Neural progenitor cell (in vitro differentiated cells): Measurements from ENCODE around the gene SLAMF9. TPM values are rescaled to one million over a fixed set of nuclear protein-coding genes. Genes with fewer than 3 reads are reported as not detected.

Source experiments
- DNase-seq: peaks from one replicate; pipeline ENCODE4 v3.0.0-alpha.2; 2016; ENCODE audit warnings: low spot score
- H2AFZ ChIP-seq: fragments of 200-600 bp; sonication (generic); replicated peaks from 2 replicates; pipeline ENCODE4 v1.6.1; 2016; ENCODE audit warnings: antibody characterized with exemption
- H3F3A ChIP-seq: fragments of 200-600 bp; sonication (generic); 2 replicates; pipeline ENCODE4 v1.6.1; 2016; ENCODE audit warnings: antibody characterized with exemption, low read depth
- H3K27ac ChIP-seq: fragments of 200-600 bp; sonication (generic); 2 replicates; pipeline ENCODE4 v1.5.1; 2016; ENCODE audit warnings: mild to moderate bottlenecking
- H3K27me3 ChIP-seq: fragments of 200-600 bp; sonication (generic); 2 replicates; pipeline ENCODE4 v1.6.1; 2016; ENCODE audit warnings: mild to moderate bottlenecking, moderate library complexity
- H3K36me3 ChIP-seq: fragments of 200-600 bp; sonication (generic); 2 replicates; pipeline ENCODE4 v1.5.1; 2016
- H3K4me1 ChIP-seq: fragments of 200-600 bp; sonication (generic); 2 replicates; pipeline ENCODE4 v1.6.1; 2016; ENCODE audit warnings: mixed run types
- H3K4me2 ChIP-seq: fragments of 200-600 bp; sonication (generic); 2 replicates; pipeline ENCODE4 v1.6.1; 2016
- H3K4me3 ChIP-seq: fragments of 200-600 bp; sonication (generic); 2 replicates; pipeline ENCODE4 v1.5.1; 2016
- H3K79me2 ChIP-seq: fragments of 200-600 bp; sonication (generic); 2 replicates; pipeline ENCODE4 v1.6.1; 2016; ENCODE audit warnings: low read depth
- H3K9ac ChIP-seq: fragments of 200-600 bp; sonication (generic); 2 replicates; pipeline ENCODE4 v1.6.1; 2016
- H3K9me3 ChIP-seq: fragments of 200-600 bp; sonication (generic); 2 replicates; pipeline ENCODE4 v1.5.1; 2016; ENCODE audit warnings: low read depth
- H4K20me1 ChIP-seq: fragments of 200-600 bp; sonication (generic); 2 replicates; pipeline ENCODE4 v1.6.1; 2016; ENCODE audit warnings: low read depth
- H3K27ac Mint-ChIP-seq: 3 replicates; pipeline ENCODE4 v1.8.0; 2021; ENCODE audit warnings: mixed read lengths
- H3K27me3 Mint-ChIP-seq: 2 replicates; pipeline ENCODE4 v1.8.0; 2022; ENCODE audit warnings: low read depth, mild to moderate bottlenecking, inconsistent platforms, moderate library complexity, mixed read lengths; ENCODE audit not compliant: insufficient read depth
- H3K36me3 Mint-ChIP-seq: 3 replicates; pipeline ENCODE4 v1.8.0; 2021; ENCODE audit warnings: mixed read lengths
- H3K4me1 Mint-ChIP-seq: 3 replicates; pipeline ENCODE4 v1.8.0; 2021; ENCODE audit warnings: mixed read lengths
- H3K4me3 Mint-ChIP-seq: 3 replicates; pipeline ENCODE4 v1.8.0; 2021; ENCODE audit warnings: mild to moderate bottlenecking, moderate library complexity, mixed read lengths
- H3K9me3 Mint-ChIP-seq: 3 replicates; pipeline ENCODE4 v1.8.0; 2020; ENCODE audit warnings: mixed read lengths
- EZH2 ChIP-seq: fragments of 200-600 bp; sonication (generic); IDR thresholded peaks from 2 replicates; pipeline ENCODE4 v1.6.1; 2017; ENCODE audit warnings: antibody characterized with exemption, mild to moderate bottlenecking, moderate library complexity
- EZH2phosphoT487 ChIP-seq: fragments of 200-600 bp; sonication (generic); IDR thresholded peaks from 2 replicates; pipeline ENCODE4 v1.6.1; 2017; ENCODE audit warnings: antibody characterized with exemption
- total RNA-seq: library from RNA; depleted of rRNA; stranded (reverse); fragments of >200 nt; gene quantifications from 2 replicates; pipeline ENCODE4 v1.2.3, GENCODE V29; 2015; ENCODE audit warnings: low replicate concordance
- TF ChIP-seq, protein P1 (sequence below): fragments of 200-600 bp; sonication (generic); IDR thresholded peaks from 2 replicates; pipeline ENCODE4 v1.5.1; 2017; ENCODE audit warnings: antibody characterized with exemption, mild to moderate bottlenecking

The SLAMF9 gene
- total RNA-seq, 1 donor from 2014 or later: not detected

- no peak for DNase-seq
- Histone ChIP-seq H3K79me2 (no peaks in the 10 kb centered on the region), H3K4me2 (no peak overlapping the region), H3K27ac (no peak overlapping the region), H3K27me3 (no peaks in the 10 kb centered on the region), H3K36me3 (no peaks in the 10 kb centered on the region), H4K20me1 (peaks cover 12% of the 10 kb centered on the region), H3K9me3 (no peaks in the 10 kb centered on the region), H3K9ac (no peak overlapping the region), H3K4me1 (peaks cover 19% of the 10 kb centered on the region), H3F3A (no peaks in the 10 kb centered on the region), H2AFZ (no peak overlapping the region), H3K4me3 (no peak overlapping the region)
- Mint-ChIP-seq H3K36me3 (peaks cover 20% of the 10 kb centered on the region), H3K27me3 (peaks cover 2% of the 10 kb centered on the region), H3K9me3 (no peaks in the 10 kb centered on the region), H3K4me1 (peaks cover 23% of the 10 kb centered on the region), H3K27ac (no peak overlapping the region), H3K4me3 (no peak overlapping the region)
- no peak for TF ChIP-seq EZH2phosphoT487
- no peak for TF ChIP-seq EZH2
- TF ChIP-seq, protein P1, sequence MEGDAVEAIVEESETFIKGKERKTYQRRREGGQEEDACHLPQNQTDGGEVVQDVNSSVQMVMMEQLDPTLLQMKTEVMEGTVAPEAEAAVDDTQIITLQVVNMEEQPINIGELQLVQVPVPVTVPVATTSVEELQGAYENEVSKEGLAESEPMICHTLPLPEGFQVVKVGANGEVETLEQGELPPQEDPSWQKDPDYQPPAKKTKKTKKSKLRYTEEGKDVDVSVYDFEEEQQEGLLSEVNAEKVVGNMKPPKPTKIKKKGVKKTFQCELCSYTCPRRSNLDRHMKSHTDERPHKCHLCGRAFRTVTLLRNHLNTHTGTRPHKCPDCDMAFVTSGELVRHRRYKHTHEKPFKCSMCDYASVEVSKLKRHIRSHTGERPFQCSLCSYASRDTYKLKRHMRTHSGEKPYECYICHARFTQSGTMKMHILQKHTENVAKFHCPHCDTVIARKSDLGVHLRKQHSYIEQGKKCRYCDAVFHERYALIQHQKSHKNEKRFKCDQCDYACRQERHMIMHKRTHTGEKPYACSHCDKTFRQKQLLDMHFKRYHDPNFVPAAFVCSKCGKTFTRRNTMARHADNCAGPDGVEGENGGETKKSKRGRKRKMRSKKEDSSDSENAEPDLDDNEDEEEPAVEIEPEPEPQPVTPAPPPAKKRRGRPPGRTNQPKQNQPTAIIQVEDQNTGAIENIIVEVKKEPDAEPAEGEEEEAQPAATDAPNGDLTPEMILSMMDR: no peak
Measured at GRCh38 chr1:159933347-159933746, 20.7 kb downstream of the SLAMF9 start.

GRCh38 chr1:159932296-159933285 is 21.4 kb downstream of the SLAMF9 start:
- DNase-seq: no peak
- no peak overlapping the region for H3K27ac Mint-ChIP-seq

GRCh38 chr1:159931795-159932173 is 22.3 kb downstream of the SLAMF9 start:
- no peaks in the 10 kb centered on the region for H3K9me3 ChIP-seq
- H3K4me1 Mint-ChIP-seq: peaks cover 7% of the 10 kb centered on the region
- H3K9me3 Mint-ChIP-seq: no peaks in the 10 kb centered on the region
- peaks cover 12% of the 10 kb centered on the region for H4K20me1 ChIP-seq
- no peaks in the 10 kb centered on the region for H3K27me3 ChIP-seq
- H3K4me2 ChIP-seq: no peak overlapping the region
- H3K4me3 ChIP-seq: no peak overlapping the region
- H3K4me3 Mint-ChIP-seq: no peak overlapping the region
- peaks cover 22% of the 10 kb centered on the region for H3K36me3 Mint-ChIP-seq
- H2AFZ ChIP-seq: no peak overlapping the region
- H3K4me1 ChIP-seq: peaks cover 3% of the 10 kb centered on the region
- peaks cover 2% of the 10 kb centered on the region for H3K27me3 Mint-ChIP-seq
- H3K9ac ChIP-seq: no peak overlapping the region
- DNase-seq: no peak
- H3K79me2 ChIP-seq: no peaks in the 10 kb centered on the region
- no peak overlapping the region for H3K27ac Mint-ChIP-seq
- H3K27ac ChIP-seq: no peak overlapping the region
- no peaks in the 10 kb centered on the region for H3K36me3 ChIP-seq
- no peak for TF ChIP-seq EZH2phosphoT487
- TF ChIP-seq, protein P1: no peak
- no peak for TF ChIP-seq EZH2
- H3F3A ChIP-seq: no peaks in the 10 kb centered on the region

More at GRCh38 chr1:159932296-159933285, 21.4 kb downstream of the SLAMF9 start:
- H3K9me3 ChIP-seq: no peaks in the 10 kb centered on the region
- Mint-ChIP-seq H3K9me3 (no peaks in the 10 kb centered on the region), H3K36me3 (peaks cover 20% of the 10 kb centered on the region), H3K27me3 (peaks cover 2% of the 10 kb centered on the region), H3K4me1 (peaks cover 15% of the 10 kb centered on the region), H3K4me3 (peak overlapping the region; percentile 23)
- H3K27ac ChIP-seq: no peak overlapping the region
- no peak overlapping the region for H2AFZ ChIP-seq
- H3K27me3 ChIP-seq: no peaks in the 10 kb centered on the region
- no peak overlapping the region for H3K4me3 ChIP-seq
- no peaks in the 10 kb centered on the region for H3F3A ChIP-seq
- H3K4me1 ChIP-seq: peaks cover 11% of the 10 kb centered on the region
- H3K79me2 ChIP-seq: no peaks in the 10 kb centered on the region
- no peak for TF ChIP-seq EZH2
- TF ChIP-seq, protein P1: no peak
- TF ChIP-seq EZH2phosphoT487: no peak
- H3K36me3 ChIP-seq: no peaks in the 10 kb centered on the region
- H4K20me1 ChIP-seq: peaks cover 12% of the 10 kb centered on the region
- no peak overlapping the region for H3K4me2 ChIP-seq
- H3K9ac ChIP-seq: no peak overlapping the region
